ENCODE results near the gene GAL3ST2.

GRCh38 chr2:241776336-241777169 is at the start of gene GAL3ST2:
- no peak for TF ChIP-seq RAD21 (IDR thresholded peaks at IDR 0.05 in 1 of 2, conservative IDR thresholded peaks at IDR 0.05 in 1 of 2; ENCODE audit: low read depth in 2 of 2, low read length in 2 of 2)
- TF ChIP-seq JUN (IDR thresholded peaks at IDR 0.05; ENCODE audit: low read depth, low read length) = no peak
- no peak for TF ChIP-seq POLR2A (IDR thresholded peaks at IDR 0.05; ENCODE audit: control extremely low read depth in 1 of 2, low read depth in 2 of 2, low read length in 2 of 2)
- TF ChIP-seq CTCF (IDR thresholded peaks at IDR 0.05; ENCODE audit: control extremely low read depth in 1 of 3, insufficient read depth in 1 of 3, low read depth in 1 of 3, low read length in 3 of 3) = no peak
- no peak for TF ChIP-seq ZNF274 (IDR thresholded peaks at IDR 0.05; ENCODE audit: borderline replicate concordance, extremely low read depth, low read length)
- TF ChIP-seq POLR2AphosphoS5 (IDR thresholded peaks at IDR 0.05; ENCODE audit: low read depth, low read length) = no peak
- no peak for TF ChIP-seq RFX5 (IDR thresholded peaks at IDR 0.05; ENCODE audit: borderline replicate concordance, low read depth, low read length)
- TF ChIP-seq, protein P1, sequence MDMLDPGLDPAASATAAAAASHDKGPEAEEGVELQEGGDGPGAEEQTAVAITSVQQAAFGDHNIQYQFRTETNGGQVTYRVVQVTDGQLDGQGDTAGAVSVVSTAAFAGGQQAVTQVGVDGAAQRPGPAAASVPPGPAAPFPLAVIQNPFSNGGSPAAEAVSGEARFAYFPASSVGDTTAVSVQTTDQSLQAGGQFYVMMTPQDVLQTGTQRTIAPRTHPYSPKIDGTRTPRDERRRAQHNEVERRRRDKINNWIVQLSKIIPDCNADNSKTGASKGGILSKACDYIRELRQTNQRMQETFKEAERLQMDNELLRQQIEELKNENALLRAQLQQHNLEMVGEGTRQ (IDR thresholded peaks at IDR 0.05; ENCODE audit: low read length) = no peak
- TF ChIP-seq YY1 (IDR thresholded peaks at IDR 0.05; ENCODE audit: low read depth, low read length) = no peak
- TF ChIP-seq GABPA (IDR thresholded peaks at IDR 0.05; ENCODE audit: borderline replicate concordance, insufficient read depth, low read length) = no peak
- no peak for TF ChIP-seq SP1 (IDR thresholded peaks at IDR 0.05; ENCODE audit: low read depth, low read length)
- TF ChIP-seq EP300 (IDR thresholded peaks at IDR 0.05; ENCODE audit: borderline replicate concordance in 1 of 2, low read depth in 2 of 2, low read length in 2 of 2) = no peak
- TF ChIP-seq EZH2 (IDR thresholded peaks at IDR 0.05; ENCODE audit: low read depth, low read length, severe bottlenecking) = no peak
- no peak for TF ChIP-seq KDM1A (IDR thresholded peaks at IDR 0.05; ENCODE audit: borderline replicate concordance, low read length)

Measured in H1 (cell line).